ENCODE measurements around the gene KIAA1191. TPM values are rescaled to one million over a fixed set of nuclear protein-coding genes. Genes with fewer than 3 reads are reported as not detected.
A peak's percentile ranks its signal among the peaks of the same experiment; 100 is the strongest.

KIAA1191 gene
- total RNA-seq, 1 experiment from 2014 or later = 99.0 TPM

DNA sequence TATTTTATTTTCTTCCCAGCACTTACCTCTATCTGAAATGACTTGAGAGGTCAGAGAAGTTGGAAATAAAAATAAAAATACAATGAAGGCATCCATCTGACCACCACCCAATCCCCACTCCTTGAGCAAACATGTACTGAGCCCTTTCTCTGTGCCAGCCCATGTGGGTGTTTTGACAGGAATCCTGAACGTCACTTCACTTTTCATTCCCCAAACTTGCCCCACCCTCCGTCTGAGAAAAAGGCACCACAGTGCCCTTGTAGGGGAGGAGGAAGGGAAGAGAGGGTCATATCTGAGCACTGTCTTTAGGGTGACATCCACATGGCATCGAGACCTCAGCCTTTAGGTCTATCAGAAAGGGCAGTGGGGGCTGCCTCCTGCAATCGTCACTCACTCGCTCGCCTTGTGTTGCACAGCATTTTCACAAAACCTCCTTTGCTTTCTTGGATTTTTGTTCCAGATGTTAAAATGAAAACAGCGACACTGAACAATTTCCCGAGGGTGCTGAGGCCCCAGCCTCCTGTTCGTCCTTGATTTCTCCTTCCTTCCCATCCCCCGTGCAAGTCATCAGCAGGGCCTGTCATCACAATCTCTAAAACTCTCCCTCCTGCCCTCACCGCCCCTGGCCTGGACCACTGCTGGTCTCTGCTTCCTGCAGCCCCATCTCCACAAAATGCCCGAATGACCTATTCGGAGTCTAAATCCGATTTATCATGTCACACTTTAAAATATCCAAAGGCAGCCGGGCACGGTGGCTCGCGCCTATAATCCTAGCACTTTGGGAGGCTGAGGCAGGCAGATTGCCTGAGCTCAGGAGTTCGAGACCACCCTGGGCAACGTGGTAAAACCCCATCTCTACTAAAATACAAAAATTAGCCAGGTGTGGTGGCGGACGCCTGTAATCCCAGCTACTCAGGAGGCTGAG, 40.0 kb upstream of the KIAA1191 start:
- Histone ChIP-seq H4K20me1 (ENCODE audit: insufficient read depth) (no peaks in the 10 kb centered on the region), H3K36me3 (ENCODE audit: control insufficient read depth in 1 of 2, insufficient read depth in 2 of 2, low read length in 2 of 2) (no peaks in the 10 kb centered on the region), H3K79me2 (ENCODE audit: insufficient read depth, low read length) (no peaks in the 10 kb centered on the region), H3K4me2 (ENCODE audit: low read length) (peak overlapping the region; percentile 59; the same call in 1 of the 2 replicates), H3K9me2 (ENCODE audit: insufficient read depth) (no peaks in the 10 kb centered on the region), H3K4me1 (ENCODE audit: control insufficient read depth in 1 of 2, insufficient read depth in 2 of 2, low read length in 2 of 2) (peaks cover 13 to 26% of the 10 kb centered on the region in 2 experiments), H3K9me3 (ENCODE audit: control insufficient read depth in 1 of 2, insufficient read depth in 1 of 2, low read depth in 1 of 2, low read length in 2 of 2) (no peaks in the 10 kb centered on the region), H3K27me3 (ENCODE audit: insufficient read depth, low read length) (no peaks in the 10 kb centered on the region), H3K9ac (ENCODE audit: low read length) (0 out of 2 replicates have a peak overlapping the region, but pooled peaks have one; percentile 8), H2AFZ (ENCODE audit: low read depth, low read length, poor library complexity, severe bottlenecking) (no peak overlapping the region), H3K27ac (ENCODE audit: low read depth, low read length) (no peak overlapping the region), H3K4me3 (replicated peaks in 1 of 2; ENCODE audit: low read depth in 1 of 2, low read length in 2 of 2) (no peak overlapping the region)
- ChIA-PET POLR2A (no interaction called here), CTCF (no interaction called here), RAD21 (ENCODE audit: low non-redundant PET in 1 of 2, low total read pairs in 2 of 2, uncharacterized antibody in 2 of 2, unreplicated experiment in 2 of 2) (no interaction called here)
- TF ChIP-seq ZNF274 (IDR thresholded peaks at IDR 0.05; ENCODE audit: low read depth, low read length) (no peak), ELF1 (IDR thresholded peaks at IDR 0.05; ENCODE audit: borderline replicate concordance, low read depth) (no peak), CEBPB (IDR thresholded peaks at IDR 0.05; ENCODE audit: low read depth) (no peak), CTCF (IDR thresholded peaks at IDR 0.05 in 2 of 3, conservative IDR thresholded peaks at IDR 0.05 in 1 of 3; ENCODE audit: borderline replicate concordance in 1 of 3, insufficient read depth in 1 of 3, low read depth in 2 of 3, low read length in 2 of 3) (no peak), ZBTB33 (IDR thresholded peaks at IDR 0.05; ENCODE audit: extremely low read depth, insufficient replicate concordance, low read length) (no peak), ATF3 (IDR thresholded peaks at IDR 0.05) (no peak), YY1 (IDR thresholded peaks at IDR 0.05; ENCODE audit: extremely low read depth, insufficient replicate concordance, low read depth, low read length) (no peak), JUND (IDR thresholded peaks at IDR 0.05) (no peak), SRF (IDR thresholded peaks at IDR 0.05; ENCODE audit: low read depth) (no peak), CBX3 (IDR thresholded peaks at IDR 0.05; ENCODE audit: low read depth) (no peak), TCF7L2 (IDR thresholded peaks at IDR 0.05; ENCODE audit: borderline replicate concordance, extremely low read depth, insufficient read depth, insufficient read length) (no peak), RAD21 (IDR thresholded peaks at IDR 0.05; ENCODE audit: low read depth) (no peak), EGR1 (IDR thresholded peaks at IDR 0.05; ENCODE audit: low read depth) (no peak), ZFX (IDR thresholded peaks at IDR 0.05) (no peak), POLR2AphosphoS5 (IDR thresholded peaks at IDR 0.05; ENCODE audit: low read depth, low read length) (no peak)
- TF ChIP-seq, protein P1, sequence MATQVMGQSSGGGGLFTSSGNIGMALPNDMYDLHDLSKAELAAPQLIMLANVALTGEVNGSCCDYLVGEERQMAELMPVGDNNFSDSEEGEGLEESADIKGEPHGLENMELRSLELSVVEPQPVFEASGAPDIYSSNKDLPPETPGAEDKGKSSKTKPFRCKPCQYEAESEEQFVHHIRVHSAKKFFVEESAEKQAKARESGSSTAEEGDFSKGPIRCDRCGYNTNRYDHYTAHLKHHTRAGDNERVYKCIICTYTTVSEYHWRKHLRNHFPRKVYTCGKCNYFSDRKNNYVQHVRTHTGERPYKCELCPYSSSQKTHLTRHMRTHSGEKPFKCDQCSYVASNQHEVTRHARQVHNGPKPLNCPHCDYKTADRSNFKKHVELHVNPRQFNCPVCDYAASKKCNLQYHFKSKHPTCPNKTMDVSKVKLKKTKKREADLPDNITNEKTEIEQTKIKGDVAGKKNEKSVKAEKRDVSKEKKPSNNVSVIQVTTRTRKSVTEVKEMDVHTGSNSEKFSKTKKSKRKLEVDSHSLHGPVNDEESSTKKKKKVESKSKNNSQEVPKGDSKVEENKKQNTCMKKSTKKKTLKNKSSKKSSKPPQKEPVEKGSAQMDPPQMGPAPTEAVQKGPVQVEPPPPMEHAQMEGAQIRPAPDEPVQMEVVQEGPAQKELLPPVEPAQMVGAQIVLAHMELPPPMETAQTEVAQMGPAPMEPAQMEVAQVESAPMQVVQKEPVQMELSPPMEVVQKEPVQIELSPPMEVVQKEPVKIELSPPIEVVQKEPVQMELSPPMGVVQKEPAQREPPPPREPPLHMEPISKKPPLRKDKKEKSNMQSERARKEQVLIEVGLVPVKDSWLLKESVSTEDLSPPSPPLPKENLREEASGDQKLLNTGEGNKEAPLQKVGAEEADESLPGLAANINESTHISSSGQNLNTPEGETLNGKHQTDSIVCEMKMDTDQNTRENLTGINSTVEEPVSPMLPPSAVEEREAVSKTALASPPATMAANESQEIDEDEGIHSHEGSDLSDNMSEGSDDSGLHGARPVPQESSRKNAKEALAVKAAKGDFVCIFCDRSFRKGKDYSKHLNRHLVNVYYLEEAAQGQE (IDR thresholded peaks at IDR 0.05; ENCODE audit: low read depth) = no peak
- TF ChIP-seq, protein P2, sequence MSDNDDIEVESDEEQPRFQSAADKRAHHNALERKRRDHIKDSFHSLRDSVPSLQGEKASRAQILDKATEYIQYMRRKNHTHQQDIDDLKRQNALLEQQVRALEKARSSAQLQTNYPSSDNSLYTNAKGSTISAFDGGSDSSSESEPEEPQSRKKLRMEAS (IDR thresholded peaks at IDR 0.05) = no peak
- intact Hi-C loops (cut with micrococcal nuclease) = no loop called here
- no TSS peak for BruUV-seq (replicated peaks)
- DNase-seq (ENCODE audit: low read depth, low spot score) (no peak), ATAC-seq (no peak)
